HG03039 (cell line): ENCODE data around the gene FBXO33.
"Not testable (repeated sequence)": the region's sequence is repeated elsewhere in the genome, so short reads cannot be mapped to it uniquely, and the experiment has no call there.

Experiments used
- ATAC-seq: cut with Tn5 transposase; IDR thresholded peaks from one replicate; pipeline ENCODE4 v1.9.1; 2021; ENCODE audit warnings: mild to moderate bottlenecking, moderate library complexity; ENCODE audit not compliant: unreplicated experiment

Gene FBXO33

GRCh38 chr14:39374851-39375250 is 57.4 kb downstream of the FBXO33 start:
- no peak for ATAC-seq

GRCh38 chr14:39372656-39373055 is 59.6 kb downstream of the FBXO33 start:
- no peak for ATAC-seq

GRCh38 chr14:39370415-39370814 is 61.8 kb downstream of the FBXO33 start:
- ATAC-seq, result no peak

GRCh38 chr14:39369029-39369428 is 63.2 kb downstream of the FBXO33 start:
- ATAC-seq, result no peak

- no peak for ATAC-seq
These were observed 63.8 kb downstream of the FBXO33 start for GRCh38 chr14:39368261-39368959.

- ATAC-seq, result no peak
These were observed 64.9 kb downstream of the FBXO33 start for GRCh38 chr14:39367387-39367751.

- ATAC-seq, result no peak
These were observed 65.5 kb downstream of the FBXO33 start for GRCh38 chr14:39366460-39367386.

GRCh38 chr14:39365354-39365753 is 66.9 kb downstream of the FBXO33 start:
- no peak for ATAC-seq

- ATAC-seq, result no peak
These were observed 67.7 kb downstream of the FBXO33 start for GRCh38 chr14:39364509-39364908.

- ATAC-seq, result not testable (repeated sequence)
These were observed 70.7 kb downstream of the FBXO33 start for GRCh38 chr14:39361556-39361955.

- no peak for ATAC-seq
These were observed 71.9 kb downstream of the FBXO33 start for GRCh38 chr14:39360316-39360715.

GRCh38 chr14:39359069-39359468 is 73.2 kb downstream of the FBXO33 start:
- ATAC-seq, result not testable (repeated sequence)

GRCh38 chr14:39351708-39352107 is 80.5 kb downstream of the FBXO33 start:
- ATAC-seq, result no peak

GRCh38 chr14:39350866-39351265 is 81.4 kb downstream of the FBXO33 start:
- no peak for ATAC-seq
